Fibroblast of lung (primary cell): ENCODE data around the gene MEIOSIN. TPM values are rescaled to one million over a fixed set of nuclear protein-coding genes. Genes with fewer than 3 reads are reported as not detected.

Source experiments
- DNase-seq, 2 donors: peaks; one replicate each; pipeline versions ENCODE4 v3.0.0 to v3.0.0-alpha.2; 2010; ENCODE audit warnings: low read depth in 2 of 2
- H2AFZ ChIP-seq: 2 replicates; pipeline ENCODE4 v1.5.1; 2012; ENCODE audit warnings: low read length, control low read depth, inconsistent platforms
- H3K27ac ChIP-seq: 2 replicates; pipeline ENCODE4 v1.5.1; 2011; ENCODE audit warnings: low read length, control low read depth; ENCODE audit not compliant: insufficient read depth
- H3K27me3 ChIP-seq: 2 replicates; pipeline ENCODE4 v1.5.1; 2011; ENCODE audit warnings: mild to moderate bottlenecking, low read length; ENCODE audit not compliant: control insufficient read depth, insufficient read depth
- H3K36me3 ChIP-seq: 2 replicates; pipeline ENCODE4 v1.5.1; 2011; ENCODE audit warnings: low read length; ENCODE audit not compliant: control insufficient read depth, insufficient read depth
- H3K4me1 ChIP-seq: 2 replicates; pipeline ENCODE4 v1.5.1; 2011; ENCODE audit warnings: low read length; ENCODE audit not compliant: control insufficient read depth, insufficient read depth; ENCODE audit errors: extremely low read depth
- H3K4me2 ChIP-seq: 2 replicates; pipeline ENCODE4 v1.5.1; 2011; ENCODE audit warnings: low read length, control low read depth; ENCODE audit not compliant: insufficient read depth; ENCODE audit errors: extremely low read depth
- H3K4me3 ChIP-seq, 4 experiments: fragments of 200-600 bp in 1 of 4; sonication (generic) in 1 of 4; replicated peaks in 1 of 4; 2 replicates each; pipeline ENCODE4 v1.5.1; 2011 to 2016; ENCODE audit warnings: low read length in 4 of 4, low read depth in 3 of 4, mild to moderate bottlenecking in 3 of 4, control low read depth in 2 of 4, inconsistent platforms in 1 of 4, mixed read lengths in 1 of 4; ENCODE audit not compliant: insufficient read depth in 1 of 4; ENCODE audit errors: control extremely low read depth in 1 of 4
- H3K79me2 ChIP-seq: 2 replicates; pipeline ENCODE4 v1.5.1; 2012; ENCODE audit warnings: mild to moderate bottlenecking, low read length, inconsistent platforms; ENCODE audit not compliant: control insufficient read depth, insufficient read depth
- H3K9ac ChIP-seq: 2 replicates; pipeline ENCODE4 v1.5.1; 2011; ENCODE audit warnings: mild to moderate bottlenecking, low read length, control low read depth; ENCODE audit not compliant: insufficient read depth
- H3K9me3 ChIP-seq: 2 replicates; pipeline ENCODE4 v1.5.1; 2012; ENCODE audit warnings: low read depth, low read length; ENCODE audit not compliant: control insufficient read depth, insufficient read depth
- H4K20me1 ChIP-seq: 2 replicates; pipeline ENCODE4 v1.5.1; 2011; ENCODE audit warnings: low read length; ENCODE audit not compliant: control insufficient read depth, insufficient read depth; ENCODE audit errors: extremely low read depth
- EZH2 ChIP-seq: IDR thresholded peaks from 2 replicates; pipeline ENCODE4 v1.5.1; 2012; ENCODE audit warnings: low read length, control low read depth, mild to moderate bottlenecking; ENCODE audit errors: missing control alignments
- polyA plus RNA-seq, 2 donors: library from polyadenylated mRNA; depleted of rRNA in 1 of 2; stranded (reverse) in 1 of 2; unstranded in 1 of 2; fragments of >200 nt; gene quantifications; 2 replicates each; pipeline ENCODE4 v1.2.1, GENCODE V29; 2011 to 2012; ENCODE audit warnings: missing spikeins in 1 of 2
- total RNA-seq: library from RNA; depleted of rRNA; stranded (reverse); fragments of >200 nt; gene quantifications from 2 replicates; pipeline ENCODE4 v1.2.1, GENCODE V29; 2014
- TF ChIP-seq, protein P1 (sequence below), 2 donors: IDR thresholded peaks in 1 of 2; conservative IDR thresholded peaks in 1 of 2; 1 replicate in 1 of 2; 2 replicates in 1 of 2; pipeline ENCODE4 v1.5.1; 2011 to 2012; ENCODE audit warnings: low read length in 2 of 2, control low read depth in 1 of 2, inconsistent platforms in 1 of 2, low read depth in 1 of 2, mild to moderate bottlenecking in 1 of 2

MEIOSIN gene
- total and polyA plus RNA-seq, 2 donors (not counting 1 experiment from before 2014, with no cell fraction given), result not detected

DNA sequence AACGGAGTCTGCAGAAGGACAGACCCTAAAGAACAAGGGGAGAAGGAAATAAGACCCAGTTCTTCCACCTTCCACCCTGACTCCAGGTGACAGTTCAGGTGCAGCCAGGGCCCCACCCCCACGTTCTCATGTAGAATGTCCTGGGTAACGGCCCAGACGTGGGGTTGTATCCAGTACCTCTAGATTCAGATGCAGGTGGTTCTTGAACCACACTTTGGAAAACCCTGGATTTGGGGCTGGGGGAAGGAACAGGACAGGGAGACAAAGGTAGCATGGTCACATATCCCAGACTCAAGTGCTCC lies 46.9 kb downstream of the MEIOSIN start:
- Histone ChIP-seq H3K4me3 (peak overlapping the region in 1 of 4 experiments; percentile 81), H3K9me3 (no peaks in the 10 kb centered on the region), H4K20me1 (no peaks in the 10 kb centered on the region), H3K4me2 (peak overlapping the region; percentile 93), H3K27me3 (no peaks in the 10 kb centered on the region), H3K9ac (no peak overlapping the region), H3K27ac (no peak overlapping the region), H3K79me2 (peaks cover 10% of the 10 kb centered on the region), H3K36me3 (peaks cover 27% of the 10 kb centered on the region), H2AFZ (no peak overlapping the region), H3K4me1 (peaks cover 25% of the 10 kb centered on the region)
- DNase-seq, result no peak
- TF ChIP-seq, protein P1, sequence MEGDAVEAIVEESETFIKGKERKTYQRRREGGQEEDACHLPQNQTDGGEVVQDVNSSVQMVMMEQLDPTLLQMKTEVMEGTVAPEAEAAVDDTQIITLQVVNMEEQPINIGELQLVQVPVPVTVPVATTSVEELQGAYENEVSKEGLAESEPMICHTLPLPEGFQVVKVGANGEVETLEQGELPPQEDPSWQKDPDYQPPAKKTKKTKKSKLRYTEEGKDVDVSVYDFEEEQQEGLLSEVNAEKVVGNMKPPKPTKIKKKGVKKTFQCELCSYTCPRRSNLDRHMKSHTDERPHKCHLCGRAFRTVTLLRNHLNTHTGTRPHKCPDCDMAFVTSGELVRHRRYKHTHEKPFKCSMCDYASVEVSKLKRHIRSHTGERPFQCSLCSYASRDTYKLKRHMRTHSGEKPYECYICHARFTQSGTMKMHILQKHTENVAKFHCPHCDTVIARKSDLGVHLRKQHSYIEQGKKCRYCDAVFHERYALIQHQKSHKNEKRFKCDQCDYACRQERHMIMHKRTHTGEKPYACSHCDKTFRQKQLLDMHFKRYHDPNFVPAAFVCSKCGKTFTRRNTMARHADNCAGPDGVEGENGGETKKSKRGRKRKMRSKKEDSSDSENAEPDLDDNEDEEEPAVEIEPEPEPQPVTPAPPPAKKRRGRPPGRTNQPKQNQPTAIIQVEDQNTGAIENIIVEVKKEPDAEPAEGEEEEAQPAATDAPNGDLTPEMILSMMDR (conservative IDR thresholded peaks at IDR 0.05 in 1 of 2, IDR thresholded peaks at IDR 0.05 in 1 of 2; ENCODE audit: low read depth in 1 of 2, low read length in 2 of 2), result no peak
- no peak for TF ChIP-seq EZH2

DNA sequence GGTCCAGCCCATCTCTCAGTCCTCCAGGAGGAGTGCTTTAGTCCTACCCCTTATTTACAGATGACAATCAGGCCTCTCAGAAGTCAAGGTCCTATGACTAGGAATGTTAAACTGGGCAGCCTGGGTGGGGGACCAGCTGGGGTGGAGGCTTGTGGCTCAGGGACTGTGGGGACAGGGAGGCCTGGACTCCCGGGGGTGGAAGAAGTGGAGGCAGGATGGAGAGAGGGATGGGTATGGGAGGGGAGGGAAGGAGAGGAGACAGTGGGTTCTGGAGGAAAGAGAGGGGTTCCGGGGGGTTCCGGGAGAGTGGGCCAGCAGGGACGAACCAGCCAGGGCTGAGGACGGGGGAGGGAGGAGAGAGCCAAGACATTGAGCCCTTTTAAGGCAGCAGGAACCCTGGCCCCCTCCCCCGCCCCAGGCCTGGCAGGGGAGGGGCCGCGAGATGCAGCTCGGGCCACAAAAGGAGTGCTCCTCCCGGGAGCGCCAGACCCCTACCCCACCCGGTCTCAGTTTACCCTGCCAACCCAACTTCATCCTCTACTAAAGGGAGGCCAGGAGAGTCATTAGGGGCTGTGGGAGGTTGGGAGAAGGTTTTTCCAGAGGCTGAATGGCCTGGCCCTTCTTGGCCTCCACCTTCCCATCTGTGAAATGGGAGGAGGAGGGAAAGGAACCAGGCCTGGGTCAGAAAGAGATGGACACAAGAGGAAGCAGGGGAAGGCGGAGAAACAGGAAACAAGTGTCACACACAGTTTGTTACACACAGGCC lies 47.4 kb downstream of the MEIOSIN start:
- Histone ChIP-seq H3K4me2 (peak overlapping the region; percentile 93), H3K4me3 (peak overlapping the region; percentile 38 to 81 (median 52)), H4K20me1 (no peaks in the 10 kb centered on the region), H3K79me2 (peaks cover 10% of the 10 kb centered on the region), H3K36me3 (peaks cover 31% of the 10 kb centered on the region), H3K9me3 (no peaks in the 10 kb centered on the region), H3K27ac (peak overlapping the region; percentile 8), H3K9ac (peak overlapping the region; percentile 23), H3K27me3 (no peaks in the 10 kb centered on the region), H3K4me1 (peaks cover 25% of the 10 kb centered on the region), H2AFZ (no peak overlapping the region)
- TF ChIP-seq EZH2, result no peak
- TF ChIP-seq, protein P1 (conservative IDR thresholded peaks at IDR 0.05 in 1 of 2, IDR thresholded peaks at IDR 0.05 in 1 of 2; ENCODE audit: low read depth in 1 of 2, low read length in 2 of 2), result no peak
- no peak for DNase-seq

DNA sequence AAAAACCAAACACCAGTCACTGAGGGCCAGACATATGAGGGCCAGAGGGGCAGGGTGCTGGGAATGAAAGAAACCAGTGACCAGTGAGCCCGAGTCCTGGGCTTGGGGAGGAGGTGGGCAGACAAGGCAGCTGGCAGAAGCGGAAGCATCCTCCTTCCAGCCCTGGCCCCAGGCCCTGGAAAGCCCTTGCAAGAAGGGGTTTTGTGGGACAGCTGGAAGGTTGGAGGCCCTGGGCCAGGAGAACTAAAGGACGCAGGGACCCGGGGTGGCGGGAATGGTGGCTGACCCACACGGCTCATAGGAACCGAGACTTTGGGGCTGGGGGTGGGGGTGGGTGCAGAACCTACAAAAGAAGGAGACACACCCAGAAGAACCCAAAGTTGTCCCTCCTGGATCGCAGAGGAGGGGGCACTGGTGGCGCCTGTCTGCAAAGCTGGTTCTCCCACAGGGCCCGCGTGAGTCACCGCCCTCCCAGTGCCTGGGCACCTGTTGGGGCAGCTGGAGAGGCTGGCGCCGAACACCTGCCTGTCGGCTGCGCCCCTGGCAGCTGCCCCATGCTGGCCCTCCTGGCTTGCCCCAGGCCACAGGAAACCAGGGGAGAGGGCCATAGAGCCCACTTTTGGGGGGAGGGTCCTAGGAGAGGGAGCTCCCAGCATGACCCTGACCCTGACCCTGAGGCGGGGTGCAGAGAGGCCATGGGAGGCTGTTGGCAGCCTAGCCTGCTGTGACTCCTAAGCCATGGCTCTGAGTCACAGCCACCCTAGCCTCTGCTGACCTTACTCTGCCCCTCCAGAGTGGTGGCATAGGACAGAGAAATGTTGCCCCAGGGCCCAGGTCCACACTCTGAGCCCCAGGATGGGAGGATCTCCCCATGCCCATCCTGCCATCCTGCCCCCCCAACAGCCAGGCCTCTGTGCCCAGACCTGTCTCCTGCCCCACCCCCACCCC lies 48.2 kb downstream of the MEIOSIN start:
- H3K79me2 ChIP-seq, result peaks cover 10% of the 10 kb centered on the region
- peak overlapping the region; percentile 90 for H3K27ac ChIP-seq
- H3K27me3 ChIP-seq, result no peaks in the 10 kb centered on the region
- peak overlapping the region; percentile 93 for H3K4me2 ChIP-seq
- TF ChIP-seq, protein P1 (conservative IDR thresholded peaks at IDR 0.05 in 1 of 2, IDR thresholded peaks at IDR 0.05 in 1 of 2; ENCODE audit: low read depth in 1 of 2, low read length in 2 of 2), result no peak
- no peak for TF ChIP-seq EZH2
- DNase-seq, result no peak
- peaks cover 40% of the 10 kb centered on the region for H3K36me3 ChIP-seq
- H3K4me3 ChIP-seq, result peak overlapping the region; percentile 39 to 81 (median 52)
- no peaks in the 10 kb centered on the region for H3K9me3 ChIP-seq
- H3K9ac ChIP-seq, result peak overlapping the region; percentile 66
- H3K4me1 ChIP-seq, result peaks cover 25% of the 10 kb centered on the region
- no peak overlapping the region for H2AFZ ChIP-seq
- H4K20me1 ChIP-seq, result no peaks in the 10 kb centered on the region
